ENCODE data around the gene IGF2.

DNA sequence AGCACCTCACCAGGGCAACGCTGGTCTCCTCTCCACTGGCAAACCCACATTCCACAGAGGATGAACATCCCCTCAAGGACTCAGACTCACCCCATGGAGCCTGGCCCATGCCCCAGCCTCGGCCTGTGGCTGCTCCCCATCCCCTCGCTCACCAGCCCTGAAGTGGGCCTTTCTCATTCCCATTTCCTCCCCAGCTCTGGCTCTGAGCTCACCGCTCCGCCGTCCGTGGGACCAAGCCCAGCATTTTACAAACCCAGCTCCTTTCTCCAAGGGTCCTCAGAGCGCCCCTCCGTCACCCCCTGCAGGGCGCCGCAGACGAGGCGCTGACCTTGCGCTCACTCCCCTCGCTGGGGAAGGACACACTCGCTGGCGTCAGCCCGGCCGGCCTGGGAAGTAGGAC, 6.9 kb upstream of the IGF2 start:
- no peak for TF ChIP-seq CTCF (IDR thresholded peaks at IDR 0.05; ENCODE audit: insufficient read depth, low read depth, low read length)
- no peak for TF ChIP-seq EZH2 (IDR thresholded peaks at IDR 0.05; ENCODE audit: insufficient read depth, low read length)

Measured in astrocyte (in vitro differentiated cells and primary cell).